ENCODE measurements around the gene MRI1. TPM values are rescaled to one million over a fixed set of nuclear protein-coding genes. Genes with fewer than 3 reads are reported as not detected.

The MRI1 gene
- total RNA-seq, 6 donors from 2014 or later = 29.4 to 155 (median 42.3) TPM

- H3K4me3 ChIP-seq = no peak overlapping the region
- H3K27ac ChIP-seq = no peak overlapping the region
- no peaks in the 10 kb centered on the region for H3K36me3 ChIP-seq
- TF ChIP-seq EP300 (IDR thresholded peaks at IDR 0.05) = no peak
- DNase-seq (no peak), ATAC-seq (ENCODE audit: low FRiP score in 2 of 2) (no peak)
- peaks cover 7 to 12% (median 11%) of the 10 kb centered on the region in 4 donors for H3K4me1 ChIP-seq
- H3K9me3 ChIP-seq = no peaks in the 10 kb centered on the region
- no peaks in the 10 kb centered on the region for H3K27me3 ChIP-seq
- WGBS, 2 donors = 94 to 95% methylated on average over 5 of the region's 5 CpGs
Measured at GRCh38 chr19:13726323-13726722, 38.0 kb upstream of the MRI1 start.

GRCh38 chr19:13727798-13728197 is 36.5 kb upstream of the MRI1 start:
- H3K4me3 ChIP-seq = no peak overlapping the region
- peaks cover 12 to 23% (median 19%) of the 10 kb centered on the region in 4 donors for H3K4me1 ChIP-seq
- H3K36me3 ChIP-seq = no peaks in the 10 kb centered on the region
- H3K27ac ChIP-seq = no peak overlapping the region
- 72 to 75% methylated on average over 8 of the region's 8 CpGs for WGBS, 2 donors
- ATAC-seq (ENCODE audit: low FRiP score in 2 of 2) = peak in 1 of 2 donors; percentile 4
- H3K27me3 ChIP-seq = no peaks in the 10 kb centered on the region
- TF ChIP-seq EP300 (IDR thresholded peaks at IDR 0.05) (no peak), POLR2A (IDR thresholded peaks at IDR 0.05) (no peak), POLR2AphosphoS5 (IDR thresholded peaks at IDR 0.05) (no peak), CTCF (IDR thresholded peaks at IDR 0.05) (no peak)
- no peak for DNase-seq
- H3K9me3 ChIP-seq = no peaks in the 10 kb centered on the region

GRCh38 chr19:13729859-13730258 is 34.5 kb upstream of the MRI1 start:
- peaks cover 12 to 23% (median 19%) of the 10 kb centered on the region in 4 donors for H3K4me1 ChIP-seq
- no peaks in the 10 kb centered on the region for H3K9me3 ChIP-seq
- no peak for DNase-seq
- 40 to 49% methylated on average over 2 of the region's 2 CpGs for WGBS, 2 donors
- no peak for ATAC-seq (ENCODE audit: low FRiP score in 2 of 2)
- no peaks in the 10 kb centered on the region for H3K27me3 ChIP-seq
- H3K27ac ChIP-seq = peak overlapping the region in 2 of 4 donors; percentile 88 to 93
- H3K4me3 ChIP-seq = no peak overlapping the region
- no peak for TF ChIP-seq POLR2A (IDR thresholded peaks at IDR 0.05)
- TF ChIP-seq EP300 (IDR thresholded peaks at IDR 0.05) = no peak
- no peak for TF ChIP-seq CTCF (IDR thresholded peaks at IDR 0.05)
- TF ChIP-seq POLR2AphosphoS5 (IDR thresholded peaks at IDR 0.05) = no peak
- peaks cover 0 to 4% (median 0%) of the 10 kb centered on the region in 4 donors for H3K36me3 ChIP-seq

GRCh38 chr19:13731147-13731964 is 33.0 kb upstream of the MRI1 start:
- Histone ChIP-seq H3K27me3 (no peaks in the 10 kb centered on the region), H3K27ac (peak overlapping the region; percentile 81 to 93 (median 85)), H3K9me3 (no peaks in the 10 kb centered on the region), H3K36me3 (peaks cover 0 to 4% (median 0%) of the 10 kb centered on the region in 4 donors), H3K4me1 (peaks cover 12 to 23% (median 19%) of the 10 kb centered on the region in 4 donors), H3K4me3 (peak overlapping the region; percentile 47 to 63 (median 50))
- DNase-seq = peak; percentile 98 to 99
- peak in 2 of 4 donors; percentile 21 to 70 for TF ChIP-seq POLR2A (IDR thresholded peaks at IDR 0.05)
- peak; percentile 54 to 59 for TF ChIP-seq POLR2AphosphoS5 (IDR thresholded peaks at IDR 0.05)
- TF ChIP-seq CTCF (IDR thresholded peaks at IDR 0.05) = peak in 1 of 6 experiments; percentile 29
- TF ChIP-seq EP300 (IDR thresholded peaks at IDR 0.05) = no peak
- peak; percentile 97 to 98 for ATAC-seq (ENCODE audit: low FRiP score in 2 of 2)
- 1% methylated on average over 23 to 39 of the region's 39 CpGs for WGBS, 2 donors

GRCh38 chr19:13732337-13732736 is 32.0 kb upstream of the MRI1 start:
- no peak overlapping the region for H3K27ac ChIP-seq
- H3K9me3 ChIP-seq = no peaks in the 10 kb centered on the region
- peaks cover 0 to 4% (median 0%) of the 10 kb centered on the region in 4 donors for H3K36me3 ChIP-seq
- H3K4me1 ChIP-seq = peaks cover 12 to 23% (median 19%) of the 10 kb centered on the region in 4 donors
- H3K4me3 ChIP-seq = peak overlapping the region in 3 of 4 donors; percentile 47 to 63 (median 54)
- TF ChIP-seq POLR2AphosphoS5 (IDR thresholded peaks at IDR 0.05) (no peak), EP300 (IDR thresholded peaks at IDR 0.05) (no peak), CTCF (IDR thresholded peaks at IDR 0.05) (no peak), POLR2A (IDR thresholded peaks at IDR 0.05) (no peak)
- H3K27me3 ChIP-seq = no peaks in the 10 kb centered on the region
- WGBS, 2 donors = 86 to 97% methylated on average over 8 of the region's 8 CpGs
- ATAC-seq (ENCODE audit: low FRiP score in 2 of 2) = no peak
- DNase-seq = no peak
